GM19238 (cell line): ENCODE results near the gene CD8A.

Experiments used
- DNase-seq: peaks from one replicate; pipeline ENCODE4 v3.0.0; 2011; ENCODE audit warnings: low spot score; ENCODE audit not compliant: insufficient read length

CD8A gene

DNA sequence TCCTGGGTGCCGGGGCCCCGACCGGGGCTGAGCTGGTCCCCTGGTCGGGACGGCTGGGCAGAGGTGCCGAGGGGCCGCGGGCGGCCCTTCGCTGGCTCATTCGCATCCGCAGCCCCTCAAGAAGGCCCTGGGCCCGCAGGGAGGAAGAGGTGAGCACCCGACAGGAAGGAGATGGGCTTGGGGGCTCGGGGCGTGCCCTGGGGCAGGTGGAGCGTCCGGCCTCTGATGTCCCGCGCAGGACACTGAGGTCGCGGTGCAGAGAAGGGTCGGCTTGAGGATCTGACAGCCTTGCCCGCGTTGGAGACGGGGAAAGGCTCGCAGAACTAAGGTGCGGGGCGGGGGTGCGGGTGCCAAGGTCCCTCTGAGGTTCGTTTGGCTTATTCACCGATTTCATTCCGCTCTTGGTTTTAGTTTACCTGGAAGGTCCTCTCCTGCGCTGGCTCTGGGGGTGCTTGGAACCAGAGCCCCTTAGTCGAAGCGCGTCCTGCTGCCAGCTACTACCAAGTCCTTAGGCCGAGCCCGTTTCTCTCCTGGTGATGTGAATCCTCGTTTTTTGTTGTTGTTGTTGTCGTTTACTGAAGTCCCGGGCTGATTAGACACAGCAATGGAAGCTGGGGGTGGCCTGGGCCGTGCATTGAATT lies 18.9 kb upstream of the CD8A start:
- no peak for DNase-seq

DNA sequence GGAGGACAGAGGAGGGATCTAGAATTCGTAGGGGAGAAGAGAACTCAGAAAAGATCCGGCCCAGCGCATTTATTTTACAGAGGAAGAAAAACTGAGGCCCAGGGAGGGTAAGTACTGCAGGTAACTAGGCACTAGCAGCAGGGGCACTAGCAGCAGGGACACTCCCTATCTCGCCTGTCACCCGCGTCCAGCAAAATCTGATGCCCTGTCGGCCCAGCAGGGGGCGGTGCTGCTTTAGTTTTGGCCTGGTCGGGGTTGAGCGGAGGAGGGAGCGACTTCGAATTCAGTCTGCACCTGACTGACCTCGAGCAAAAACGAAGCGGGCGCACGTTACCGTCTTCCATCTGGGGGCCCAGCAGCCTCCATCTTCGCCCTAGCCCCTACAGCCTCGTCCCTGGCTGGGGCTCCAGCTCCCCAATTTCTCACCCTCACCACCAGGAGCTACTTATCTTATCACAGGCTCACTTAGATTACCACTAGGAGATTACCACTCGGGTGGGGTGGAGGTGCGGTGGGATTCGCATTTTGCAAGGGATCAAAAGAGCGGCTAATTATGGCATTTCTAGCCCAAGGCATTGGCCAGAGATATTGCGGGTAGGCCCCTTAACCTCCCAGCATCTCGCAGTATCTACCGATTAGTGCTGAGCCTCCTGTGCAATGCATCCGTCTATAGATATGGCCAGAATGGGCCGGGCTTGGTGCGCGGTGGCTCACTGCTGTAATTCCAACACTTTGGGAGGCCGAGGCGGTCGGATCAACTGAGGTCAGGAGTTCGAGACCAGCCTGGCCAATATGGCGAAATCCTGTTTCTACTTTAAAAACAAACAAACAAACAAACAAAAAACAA lies 17.8 kb upstream of the CD8A start:
- peak; percentile 93 for DNase-seq

DNA sequence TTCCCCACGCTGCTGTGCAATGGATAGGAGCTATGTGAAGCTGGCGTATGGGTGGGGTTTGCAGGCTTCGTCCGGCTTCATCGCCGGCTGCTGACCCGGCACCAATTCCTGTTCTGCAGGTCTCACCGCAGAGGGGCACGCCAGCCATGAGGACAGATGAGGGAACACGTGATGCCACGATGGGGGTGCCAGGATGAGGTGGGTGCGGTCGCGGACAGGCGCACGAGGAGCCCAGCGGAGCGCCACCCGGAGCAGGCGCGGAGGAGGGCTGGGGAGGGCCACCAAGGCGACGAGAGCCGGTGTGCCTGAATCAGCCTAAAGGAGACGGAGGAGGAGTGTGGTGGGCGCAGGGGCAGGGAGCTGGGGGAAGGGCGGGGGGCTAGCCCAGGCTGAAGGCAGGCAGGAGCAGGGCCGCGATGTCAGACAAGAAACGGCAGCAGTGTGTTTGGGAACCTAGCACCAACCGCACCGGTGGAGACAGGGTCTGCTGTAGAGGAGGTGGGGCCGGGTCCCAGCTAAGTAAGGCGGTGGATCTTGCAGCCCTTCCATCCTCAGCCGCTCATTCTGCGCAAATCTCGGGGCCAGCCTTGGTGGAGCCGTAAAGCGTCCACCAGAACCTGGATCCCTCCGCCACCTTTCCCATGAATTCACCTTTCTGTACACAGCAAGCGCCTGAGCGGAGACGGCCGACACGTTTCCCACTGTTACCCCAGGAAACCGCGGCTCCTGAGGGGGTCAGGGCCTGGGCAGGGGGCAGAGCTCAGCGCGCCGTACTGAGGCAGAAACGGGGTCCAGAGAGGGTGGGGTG lies 17.0 kb upstream of the CD8A start:
- peak; percentile 33 for DNase-seq

DNA sequence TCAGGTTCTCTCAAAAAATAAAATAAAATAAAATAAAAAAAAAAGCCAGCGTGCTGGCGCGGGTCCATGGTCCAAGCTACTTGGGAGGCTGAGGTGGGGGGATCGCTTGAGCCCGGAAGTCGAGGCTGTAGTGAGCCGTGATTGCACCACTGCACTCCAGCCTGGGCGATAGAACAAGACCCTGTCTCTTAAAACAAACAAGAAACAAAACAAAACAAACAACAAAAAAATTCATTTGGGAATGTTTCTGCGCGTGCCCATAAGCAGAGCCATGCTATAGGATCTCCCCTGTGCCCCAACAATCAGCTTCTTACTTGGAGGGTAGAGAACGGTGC lies 16.4 kb upstream of the CD8A start:
- DNase-seq: no peak

DNA sequence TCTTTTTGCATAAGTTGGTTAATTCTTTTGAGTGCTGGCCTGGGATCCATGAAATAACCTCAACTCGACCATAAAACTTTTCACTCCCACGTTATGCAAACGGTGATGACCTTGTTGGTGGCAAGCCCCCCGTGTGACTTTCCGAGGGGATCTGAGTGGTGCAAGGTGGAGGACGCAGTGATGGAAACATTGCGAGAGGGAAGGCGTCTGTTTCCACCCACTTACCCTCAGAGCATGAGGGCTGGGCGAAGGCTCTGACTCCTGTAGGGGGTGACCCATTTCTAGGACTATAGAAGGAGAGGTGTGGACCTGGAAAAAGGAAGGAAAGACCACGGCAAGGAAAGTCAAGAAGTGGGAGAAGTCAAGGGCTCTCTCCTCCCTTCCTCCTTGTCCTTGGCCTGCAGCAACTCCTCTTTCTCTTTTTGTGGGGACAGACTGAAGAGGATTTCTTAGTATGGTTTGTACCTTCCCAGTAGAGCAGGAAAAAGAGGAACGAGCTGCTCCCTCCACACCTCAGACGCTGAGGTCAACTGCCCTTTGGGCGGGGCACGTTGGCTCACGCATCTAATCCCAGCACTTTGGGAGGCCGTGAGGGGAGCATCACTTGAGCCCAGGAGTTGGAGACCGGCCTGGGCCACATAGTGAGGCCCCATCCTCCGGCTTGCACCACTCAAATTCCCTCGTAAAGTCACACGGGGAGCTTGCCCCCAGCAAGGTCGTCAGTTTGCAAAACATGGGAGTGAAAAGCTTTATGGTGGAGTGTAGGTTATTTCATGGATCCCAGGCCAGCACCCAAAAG lies 15.5 kb upstream of the CD8A start:
- no peak for DNase-seq

DNA sequence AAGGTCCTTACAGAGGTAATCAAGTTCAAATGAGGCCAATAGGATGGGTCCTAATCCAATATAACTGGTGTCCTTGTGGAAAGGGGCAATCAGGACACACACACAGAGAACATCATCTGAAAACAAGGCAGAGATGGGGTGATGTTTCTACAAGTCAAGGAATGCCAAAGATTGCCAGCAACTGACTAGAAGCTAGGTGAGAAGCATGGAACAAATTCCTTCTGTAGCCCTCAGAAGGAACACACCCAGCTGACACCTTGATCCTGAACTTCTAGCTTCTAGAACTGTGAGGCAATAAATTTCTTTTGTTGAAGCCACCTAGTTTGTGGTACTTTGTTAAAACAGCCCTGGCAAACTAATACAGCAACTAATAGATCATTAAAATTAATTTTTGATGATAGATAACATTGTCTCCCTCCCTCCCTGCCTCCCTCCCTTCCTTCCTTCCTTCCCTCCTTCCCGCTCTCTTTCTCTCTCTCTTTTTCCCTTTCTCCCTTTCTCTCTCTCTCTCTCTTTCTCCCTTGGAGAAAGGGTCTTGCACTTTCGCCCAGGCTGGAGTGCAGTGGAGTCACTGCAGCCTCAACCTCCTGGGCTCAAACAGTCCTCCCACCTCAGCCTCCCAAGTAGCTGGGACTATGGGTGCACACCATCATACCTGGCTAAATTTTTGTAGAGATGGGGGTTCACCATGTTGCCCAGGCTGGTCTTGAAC lies 10.3 kb upstream of the CD8A start:
- no peak for DNase-seq

DNA sequence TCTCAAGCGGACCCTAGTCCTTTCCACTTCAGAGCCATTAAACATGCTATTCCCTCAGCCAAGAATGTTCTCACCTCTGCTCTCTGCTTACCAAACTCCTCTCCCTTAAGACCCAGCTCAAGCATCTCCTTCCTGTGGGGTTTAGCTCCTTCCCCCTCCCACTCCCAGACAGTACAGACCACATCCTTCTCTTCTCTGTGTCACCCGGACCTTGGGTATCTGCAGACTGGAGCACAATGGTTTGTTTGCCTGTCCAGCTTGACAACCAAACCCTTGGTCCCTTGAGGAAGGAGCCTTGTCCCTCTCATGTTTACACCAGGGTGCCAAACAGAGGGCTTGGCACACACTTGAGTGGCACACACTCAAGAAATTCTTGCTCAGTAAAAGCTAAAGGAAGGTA lies 4.1 kb upstream of the CD8A start:
- DNase-seq: no peak

DNA sequence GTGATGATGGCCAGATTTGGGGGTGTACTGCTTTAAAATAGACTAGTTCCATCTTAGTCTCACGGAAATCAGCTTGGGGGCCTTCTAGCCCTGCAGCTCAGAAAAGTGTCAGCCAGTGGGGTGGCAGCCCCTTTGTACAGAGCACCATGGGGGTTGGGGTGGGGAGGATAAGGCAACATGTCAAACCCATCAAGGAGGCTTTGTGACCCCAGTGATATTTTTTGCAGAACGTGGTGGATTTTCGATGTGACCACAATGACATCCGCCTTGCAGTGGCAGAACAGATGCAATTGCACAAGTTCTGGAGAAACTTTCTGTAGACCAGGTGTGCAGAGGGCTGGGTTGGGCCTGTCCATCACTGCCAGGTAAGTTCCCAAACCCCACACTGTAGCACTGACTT lies 3.0 kb upstream of the CD8A start:
- no peak for DNase-seq

DNA sequence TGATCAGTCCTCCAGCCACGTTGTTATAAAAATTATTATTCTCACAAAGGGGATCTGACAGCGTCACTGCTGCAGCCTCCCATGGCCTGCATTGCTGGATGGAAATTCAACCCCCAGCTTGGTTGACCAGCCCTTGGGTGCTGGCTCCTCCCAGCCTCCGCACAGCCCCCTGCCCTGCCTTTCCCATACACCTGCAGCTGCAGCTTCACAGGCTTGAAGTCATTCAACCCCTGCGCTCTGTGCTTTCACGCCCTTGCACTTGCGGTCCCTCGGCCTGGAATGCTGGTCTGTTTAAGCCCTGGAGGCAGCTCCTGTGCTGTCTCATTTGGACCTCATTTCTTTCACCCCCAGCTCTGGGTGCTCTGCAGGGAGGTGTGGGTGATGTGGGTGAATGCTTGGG lies 860 bp upstream of the CD8A start:
- no peak for DNase-seq

DNA sequence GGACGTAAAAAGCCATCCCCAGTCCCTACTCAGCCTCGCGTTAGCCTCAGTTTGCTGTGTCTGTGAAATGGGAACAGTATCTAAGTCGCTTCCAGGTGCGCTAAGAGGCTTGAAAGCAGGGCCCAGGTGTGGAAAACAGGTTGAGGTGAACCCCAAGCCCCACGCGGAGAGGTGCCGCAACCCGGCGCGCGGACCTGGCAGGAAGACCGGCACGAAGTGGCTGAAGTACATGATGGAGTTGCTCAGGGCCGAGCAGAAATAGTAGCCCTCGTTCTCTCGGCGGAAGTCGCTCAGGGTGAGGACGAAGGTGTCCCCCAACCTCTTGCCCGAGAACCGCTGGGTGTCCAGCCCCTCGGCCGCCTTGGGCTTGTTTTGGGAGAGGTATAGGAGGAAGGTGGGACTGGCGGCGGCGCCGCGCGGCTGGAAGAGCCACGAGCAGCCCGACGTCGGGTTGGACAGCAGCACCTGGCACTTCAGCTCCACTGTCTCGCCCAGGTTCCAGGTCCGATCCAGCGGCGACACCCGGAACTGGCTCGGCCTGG lies 508 bp downstream of the CD8A start:
- DNase-seq: no peak

DNA sequence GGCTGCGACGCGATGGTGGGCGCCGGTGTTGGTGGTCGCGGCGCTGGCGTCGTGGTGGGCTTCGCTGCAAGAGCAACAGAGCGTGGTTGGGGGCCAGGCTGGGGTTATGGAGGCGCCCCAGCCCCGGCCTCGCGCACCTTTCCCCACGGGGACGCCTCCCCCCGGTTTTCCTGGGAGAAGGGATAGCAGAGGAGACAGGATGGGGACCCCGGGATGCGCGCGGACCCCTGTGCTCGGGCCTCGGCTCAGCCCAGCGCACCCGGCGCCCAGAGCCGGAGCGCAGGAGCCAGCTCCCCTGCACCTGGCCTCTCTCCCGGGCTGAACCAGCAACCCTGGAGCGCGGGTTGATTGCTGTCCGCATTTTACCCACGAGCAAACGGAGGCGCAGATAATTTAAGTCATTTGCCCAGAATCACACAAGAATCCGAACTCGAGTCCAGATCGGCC lies 1.0 kb downstream of the CD8A start:
- no peak for DNase-seq

DNA sequence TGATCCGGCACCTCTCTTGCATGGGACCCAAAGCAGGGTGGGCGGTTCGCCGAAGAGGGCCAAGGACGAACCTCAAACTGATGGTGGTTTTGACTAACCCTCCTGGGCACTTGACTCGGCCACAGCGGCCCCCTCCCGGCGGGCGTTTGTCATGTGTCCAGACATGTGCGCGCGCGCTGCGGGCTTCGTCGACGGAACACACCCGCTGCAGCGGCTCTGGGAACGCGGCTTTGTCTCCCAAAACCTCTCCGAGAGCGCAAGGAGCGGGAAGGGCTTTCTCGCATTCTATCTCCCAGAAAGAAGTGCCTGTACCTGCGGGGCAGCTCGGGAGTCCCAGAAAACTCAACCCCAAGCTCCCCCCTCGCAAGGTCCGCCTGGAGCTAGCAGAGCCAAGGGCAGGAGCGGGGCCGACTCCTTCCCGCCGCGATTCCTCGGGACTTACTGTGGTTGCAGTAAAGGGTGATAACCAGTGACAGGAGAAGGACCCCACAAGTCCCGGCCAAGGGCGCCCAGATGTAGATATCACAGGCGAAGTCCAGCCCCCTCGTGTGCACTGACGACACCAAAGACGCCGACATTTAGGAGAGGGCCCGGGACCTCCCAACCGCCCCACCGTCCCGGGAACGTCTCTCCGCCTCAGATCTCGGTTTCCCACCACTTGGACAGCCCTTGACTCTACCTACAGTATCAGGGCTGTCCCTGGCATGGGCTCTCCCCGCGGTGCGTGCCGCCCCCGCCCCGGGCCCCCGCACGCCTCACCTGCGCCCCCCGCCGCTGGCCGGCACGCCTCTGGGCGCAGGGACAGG lies 1.6 kb downstream of the CD8A start:
- no peak for DNase-seq

DNA sequence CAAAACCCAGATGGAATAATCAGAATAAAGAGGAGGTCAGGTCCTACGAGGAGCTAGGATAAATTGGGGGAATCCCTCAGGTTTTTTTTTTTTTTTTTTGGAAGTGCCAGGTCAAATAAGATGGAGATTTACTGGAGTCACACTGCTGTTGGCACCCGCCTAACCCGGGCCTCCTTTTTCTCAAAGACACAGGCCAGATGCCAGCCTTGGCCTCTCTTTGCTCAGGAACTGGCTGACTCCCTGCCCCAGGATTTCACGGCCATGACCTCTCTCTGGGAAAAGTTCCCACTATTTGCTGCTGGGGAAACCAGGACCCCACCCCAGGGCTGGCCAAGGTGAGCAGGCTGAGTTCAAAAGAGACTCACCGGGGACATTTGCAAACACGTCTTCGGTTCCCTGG lies 2.5 kb downstream of the CD8A start:
- no peak for DNase-seq

DNA sequence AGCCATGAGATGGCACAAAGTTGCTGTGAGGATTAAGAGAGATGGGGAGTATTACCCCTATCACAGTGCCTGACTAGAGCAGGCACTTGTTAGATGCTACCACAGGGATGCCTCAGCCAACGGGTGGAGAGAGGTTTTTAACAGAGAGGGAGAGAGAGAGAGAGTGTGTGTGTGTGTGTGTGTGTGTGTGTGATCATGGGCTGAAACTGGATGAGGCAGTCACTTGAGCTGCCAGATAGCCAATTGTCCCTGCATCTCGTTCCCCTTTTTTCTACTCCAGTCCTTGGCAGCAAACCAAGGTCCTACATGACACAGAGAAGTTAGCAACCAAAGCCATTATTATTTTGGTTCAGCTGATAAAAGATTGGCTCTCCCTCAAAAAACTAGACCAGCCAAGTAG lies 3.0 kb downstream of the CD8A start:
- no peak for DNase-seq

DNA sequence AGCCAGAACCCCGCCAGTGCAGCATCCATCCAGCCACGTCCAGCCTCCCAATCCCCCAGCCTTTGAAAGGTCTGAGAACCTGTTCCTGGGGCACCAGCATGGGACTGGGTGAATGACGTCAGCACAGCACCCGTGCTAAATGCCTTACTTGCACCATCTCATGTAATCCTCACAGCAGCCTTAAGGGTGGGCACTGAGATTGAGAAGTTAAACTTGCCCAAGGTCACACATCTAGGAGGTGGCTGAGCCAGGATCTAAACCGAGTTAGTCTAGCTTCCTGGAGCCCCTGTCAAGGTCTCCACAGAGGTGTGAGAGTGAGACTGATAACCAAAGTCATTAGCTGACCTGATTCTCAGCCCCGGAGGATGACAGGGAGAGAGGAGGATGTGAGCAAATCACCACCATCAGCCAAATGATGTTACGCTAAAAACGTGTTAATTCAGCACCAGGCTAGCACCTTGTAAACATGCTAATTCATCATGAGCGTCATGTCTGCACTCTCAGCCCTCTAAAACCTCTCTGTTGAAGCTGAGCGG lies 4.6 kb downstream of the CD8A start:
- DNase-seq: no peak

DNA sequence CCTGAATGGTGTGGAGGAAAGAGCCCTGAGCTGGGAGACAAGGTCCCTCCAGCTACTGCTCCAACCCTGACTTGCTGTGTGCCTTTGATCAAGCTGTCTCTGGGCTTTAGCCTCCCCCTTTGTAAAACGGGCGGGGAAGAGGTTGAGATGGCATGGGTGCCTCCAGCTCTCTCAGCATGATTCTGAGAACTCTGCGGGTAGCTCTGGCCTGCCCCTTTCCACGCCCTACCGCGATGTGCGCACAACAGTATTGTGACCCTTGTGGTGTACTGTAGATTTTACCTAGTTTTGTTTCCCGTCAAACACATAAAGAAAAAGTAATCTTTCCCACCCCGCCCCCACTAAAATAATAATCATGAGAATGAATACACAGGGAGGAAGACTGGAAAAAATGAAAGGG lies 5.3 kb downstream of the CD8A start:
- DNase-seq: no peak

DNA sequence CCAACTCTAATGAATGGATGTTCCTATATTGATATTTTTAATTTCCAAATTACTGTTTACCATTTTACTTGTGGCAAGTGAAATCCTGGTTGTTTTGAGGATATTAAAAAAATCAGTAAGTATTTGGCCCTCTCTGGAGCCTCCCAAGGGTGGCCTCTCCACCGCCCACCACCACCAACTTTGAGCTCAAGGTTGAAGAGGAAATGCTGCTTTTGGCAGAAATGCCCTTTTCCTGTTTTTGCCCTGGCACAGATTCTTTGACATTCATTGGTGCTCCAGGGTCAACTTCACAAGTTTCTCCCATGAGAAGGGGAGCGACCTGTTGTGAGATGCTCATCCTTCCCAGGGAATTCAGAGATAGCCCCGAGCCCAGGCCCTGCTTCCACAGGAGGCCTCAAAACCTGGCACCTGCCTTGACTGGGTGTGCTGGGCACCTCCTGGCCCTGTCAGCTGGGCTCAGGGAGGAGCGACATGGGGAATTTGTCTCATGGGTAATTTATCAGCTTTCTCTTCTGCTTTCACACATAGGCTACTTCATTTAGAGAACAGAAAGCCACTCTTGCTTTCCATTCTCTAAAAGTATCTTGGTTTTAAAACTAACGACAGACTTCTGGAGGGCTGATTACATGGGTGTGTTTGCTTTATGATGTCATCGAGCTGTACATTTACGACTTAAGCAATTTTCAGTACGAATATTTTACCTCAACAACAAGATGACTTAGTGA lies 6.9 kb downstream of the CD8A start:
- DNase-seq: peak; percentile 60

DNA sequence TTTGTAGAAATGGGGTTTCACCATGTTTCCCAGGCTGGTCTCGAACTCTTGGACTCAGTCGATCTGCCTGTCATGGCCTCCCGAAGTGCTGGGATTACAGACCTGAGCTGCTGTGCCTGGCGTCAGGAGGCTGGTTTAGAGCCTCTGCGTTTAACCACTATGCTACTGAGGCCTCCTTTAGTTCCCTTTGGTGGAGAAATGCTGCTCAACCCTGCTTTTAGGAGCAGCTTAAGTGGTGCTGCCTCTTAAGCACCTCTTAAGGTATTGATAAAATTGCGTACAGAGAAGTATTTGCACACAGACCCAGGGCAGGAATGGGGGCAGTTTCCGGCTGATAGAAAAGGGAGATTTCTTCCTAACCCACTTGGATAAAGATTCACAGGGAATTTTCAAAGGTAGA lies 8.0 kb downstream of the CD8A start:
- no peak for DNase-seq

DNA sequence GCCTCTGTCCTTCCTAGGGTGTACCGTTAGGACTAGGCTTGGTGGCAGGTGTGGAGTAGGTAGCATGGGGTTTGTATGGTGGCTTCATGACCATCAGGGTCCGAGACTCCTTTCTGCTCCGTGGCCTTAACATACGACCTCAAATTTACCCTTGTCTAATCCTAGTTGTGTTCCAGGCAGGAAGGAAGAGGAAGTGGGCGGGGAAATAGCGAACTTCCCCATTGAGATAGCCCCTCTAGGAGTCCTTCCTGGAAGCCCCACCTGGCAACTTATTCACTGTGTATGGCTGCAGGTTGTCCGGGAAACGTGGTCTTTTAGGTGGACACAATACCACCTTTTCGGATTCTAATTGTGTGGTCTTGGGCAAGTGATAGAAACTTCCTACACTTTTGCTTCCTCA lies 9.3 kb downstream of the CD8A start:
- no peak for DNase-seq
